ENCODE data around the gene RNF138. TPM values are rescaled to one million over a fixed set of nuclear protein-coding genes. Genes with fewer than 3 reads are reported as not detected.

Gene RNF138
- total and polyA plus RNA-seq, 2 of the 8 experiments (the other 6 are each of a cell fraction or from before 2014, with no cell fraction given): 29.2 to 109 TPM

GRCh38 chr18:32152705-32153448, 61.2 kb downstream of the RNF138 start:
- Histone ChIP-seq H3K9me3 (ENCODE audit: insufficient read depth in 2 of 2, low read depth in 1 of 2, low read length in 1 of 2) (no peaks in the 10 kb centered on the region), H3K56ac (replicated peaks; ENCODE audit: insufficient read length, low read depth, low read length) (no peak overlapping the region), H3K18ac (ENCODE audit: extremely low read depth, low read length) (no peak overlapping the region), H3K4me3 (ENCODE audit: extremely low read depth in 1 of 4, insufficient read depth in 2 of 4, low read depth in 3 of 4, low read length in 4 of 4) (no peak overlapping the region), H2BK5ac (ENCODE audit: low read depth, low read length) (no peak overlapping the region), H3K9ac (replicated peaks in 1 of 4; ENCODE audit: extremely low read depth in 1 of 4, low read depth in 3 of 4, low read length in 3 of 4) (no peak overlapping the region), H4K20me1 (replicated peaks in 1 of 2; ENCODE audit: control insufficient read depth in 1 of 2, insufficient read depth in 2 of 2, low read length in 2 of 2) (no peaks in the 10 kb centered on the region), H2BK12ac (ENCODE audit: low read depth, low read length) (no peak overlapping the region), H3K36me3 (ENCODE audit: control insufficient read depth in 2 of 4, insufficient read depth in 4 of 4, low read length in 3 of 4) (no peaks in the 10 kb centered on the region), H3K79me1 (ENCODE audit: low read depth, low read length) (no peaks in the 10 kb centered on the region), H3K23me2 (ENCODE audit: low read depth, low read length) (no peaks in the 10 kb centered on the region), H3K4me2 (ENCODE audit: insufficient read depth in 1 of 2, low read depth in 2 of 2, low read length in 2 of 2) (no peak overlapping the region), H3K23ac (ENCODE audit: insufficient read length) (no peak overlapping the region), H2BK20ac (ENCODE audit: low read length) (no peak overlapping the region), H3K79me2 (ENCODE audit: control insufficient read depth in 1 of 2, insufficient read depth in 2 of 2, low read length in 2 of 2) (no peaks in the 10 kb centered on the region), H2BK120ac (replicated peaks; ENCODE audit: low read depth, low read length) (no peak overlapping the region), H3K14ac (ENCODE audit: insufficient read length) (peak overlapping the region; percentile 10), H3K4ac (replicated peaks; ENCODE audit: insufficient read length, low read depth, low read length) (no peak overlapping the region), H3K4me1 (replicated peaks in 1 of 4; ENCODE audit: control insufficient read depth in 3 of 4, insufficient read depth in 4 of 4, low read length in 3 of 4) (no peaks in the 10 kb centered on the region), H2AFZ (ENCODE audit: low read length) (no peak overlapping the region), H2AK5ac (ENCODE audit: low read depth, low read length) (no peak overlapping the region), H4K8ac (ENCODE audit: extremely low read depth, insufficient read depth, low read length) (no peak overlapping the region), H3K27me3 (replicated peaks in 1 of 4; ENCODE audit: control insufficient read depth in 3 of 4, extremely low read depth in 1 of 4, insufficient read depth in 3 of 4, low read length in 3 of 4) (no peaks in the 10 kb centered on the region), H3K27ac (ENCODE audit: low read depth, low read length) (no peak overlapping the region), H4K5ac (ENCODE audit: insufficient read length, low read depth, low read length) (no peak overlapping the region), H2BK15ac (ENCODE audit: low read length) (no peak overlapping the region), H4K91ac (replicated peaks; ENCODE audit: insufficient read length, low read length) (no peak overlapping the region)
- TF ChIP-seq ASH2L (IDR thresholded peaks at IDR 0.05; ENCODE audit: low read length) (no peak), POLR2AphosphoS5 (IDR thresholded peaks at IDR 0.05; ENCODE audit: low read depth, low read length) (no peak), ATF2 (IDR thresholded peaks at IDR 0.05; ENCODE audit: low read length) (no peak), NANOG (IDR thresholded peaks at IDR 0.05; ENCODE audit: insufficient read depth, low read depth, low read length, poor library complexity, severe bottlenecking) (no peak), ATF3 (IDR thresholded peaks at IDR 0.05; ENCODE audit: insufficient read depth, low read depth, low read length) (no peak)
- ChIA-PET CTCF (ENCODE audit: partially characterized antibody) (interaction anchor here (0.9 kb wide), 1 partner anchor 399 kb away, joined by 4 read pairs; no protein-coding TSS in a partner anchor), POLR2A (ENCODE audit: partially characterized antibody) (no interaction called here)
- DNase-seq (ENCODE audit: low read depth in 1 of 2, low spot score in 2 of 2): no peak
- FAIRE-seq: no peak
- WGBS, 2 experiments (ENCODE audit: extremely low coverage in 1 of 2, insufficient coverage in 1 of 2, insufficient read length in 1 of 2, insufficient replicate concordance in 2 of 2, low coverage in 1 of 2, low lambda C conversion rate in 2 of 2, missing lambda C conversion rate in 1 of 2): 93% methylated on average over 5 of the region's 5 CpGs; no CpG with 5 or more reads in 1 of the 2 experiments
